GM12865 (cell line): ENCODE measurements around the gene PGS1.

ENCODE experiments used
- DNase-seq: peaks from one replicate; pipeline ENCODE4 v3.0.0; 2010; ENCODE audit warnings: low read depth
- H3K4me3 ChIP-seq: 2 replicates; pipeline ENCODE4 v1.5.1; 2011; ENCODE audit warnings: mild to moderate bottlenecking, low read depth, low read length, control low read depth
- CTCF ChIP-seq: IDR thresholded peaks from 2 replicates; pipeline ENCODE4 v1.5.1; 2011; ENCODE audit warnings: low read length, control low read depth, low read depth, inconsistent platforms; ENCODE audit not compliant: insufficient read depth; ENCODE audit errors: missing control alignments

The PGS1 gene

GRCh38 chr17:78343543-78344201 lies 34.8 kb upstream of the PGS1 start:
- peak; percentile 81 for DNase-seq
- TF ChIP-seq CTCF = no peak
- H3K4me3 ChIP-seq = no peak overlapping the region

- no peak for DNase-seq
- no peak for TF ChIP-seq CTCF
- H3K4me3 ChIP-seq = no peak overlapping the region
These were observed 33.8 kb upstream of the PGS1 start for GRCh38 chr17:78344666-78345065.

- no peak overlapping the region for H3K4me3 ChIP-seq
- DNase-seq = no peak
- TF ChIP-seq CTCF = no peak
These were observed 33.3 kb upstream of the PGS1 start for GRCh38 chr17:78345172-78345571.

- no peak for DNase-seq
- no peak for TF ChIP-seq CTCF
- H3K4me3 ChIP-seq = no peak overlapping the region
These were observed 32.5 kb upstream of the PGS1 start for GRCh38 chr17:78345791-78346494.

- TF ChIP-seq CTCF = no peak
- H3K4me3 ChIP-seq = no peak overlapping the region
- DNase-seq = no peak
These were observed 31.7 kb upstream of the PGS1 start for GRCh38 chr17:78346605-78347250.

GRCh38 chr17:78347453-78347852 lies 31.0 kb upstream of the PGS1 start:
- H3K4me3 ChIP-seq = no peak overlapping the region
- TF ChIP-seq CTCF = no peak
- DNase-seq = no peak
